HepG2 (cell line): ENCODE data around the gene CLCNKA. TPM values are rescaled to one million over a fixed set of nuclear protein-coding genes. Genes with fewer than 3 reads are reported as not detected.

Experiments
- ATAC-seq: fragments of 200-7000 bp; cut with Tn5 transposase; 3 replicates; pipeline ENCODE4 v1.9.1; 2020; ENCODE audit warnings: mild to moderate bottlenecking, moderate library complexity
- BruUV-seq: library from RNA; stranded (reverse); fragments of 400-500 nt; replicated peaks from 2 replicates; lab custom pipeline; 2021; lab: Mats Ljungman, UMichigan
- CTCF ChIA-PET: fragments of 300-600 bp; formaldehyde crosslinking; extraction: SDS; loops from one replicate; lab custom pipeline; 2021; ENCODE audit warnings: low total read pairs, inconsistent platforms, low intra/inter-chr PET ratio; lab: Yijun Ruan, JAX
- POLR2A ChIA-PET: fragments of 350-600 bp; sonication (Branson Sonifier 250); formaldehyde crosslinking; loops from one replicate; lab custom pipeline; 2020; ENCODE audit warnings: antibody characterized with exemption, inconsistent platforms; lab: Yijun Ruan, JAX
- DNase-seq: peaks from one replicate; pipeline ENCODE4 v3.0.0-alpha.2; 2015; ENCODE audit warnings: low spot score
- FAIRE-seq: peaks from 3 replicates; lab custom pipeline; 2011; peaks lifted over from hg19 to GRCh38; lab: Jason Lieb, UNC
- H2AFZ ChIP-seq: one replicate; pipeline ENCODE4 v1.6.1; 2011; ENCODE audit warnings: low read length, inconsistent platforms
- H3K27ac ChIP-seq: fragments of 300-600 bp; 3 replicates; pipeline ENCODE4 v1.8.0; 2011; ENCODE audit warnings: mixed run types, mild to moderate bottlenecking, mixed read lengths, low read length, inconsistent platforms; ENCODE audit not compliant: insufficient read depth; ENCODE audit errors: extremely low read length
- H3K27me3 ChIP-seq, 2 experiments: fragments of 200-600 bp in 1 of 2; 2 replicates in 1 of 2; 3 replicates in 1 of 2; pipeline versions ENCODE4 v1.6.0 to v1.8.0; 2011; ENCODE audit warnings: low read length in 2 of 2, mild to moderate bottlenecking in 2 of 2, moderate library complexity in 2 of 2, inconsistent platforms in 1 of 2; ENCODE audit not compliant: insufficient read depth in 2 of 2, control insufficient read depth in 1 of 2
- H3K36me3 ChIP-seq, 2 experiments: fragments of 200-600 bp in 1 of 2; replicated peaks in 1 of 2; 2 replicates in 1 of 2; 3 replicates in 1 of 2; pipeline versions ENCODE4 v1.5.1 to v1.8.0; 2011; ENCODE audit warnings: low read length in 2 of 2, inconsistent platforms in 1 of 2; ENCODE audit not compliant: insufficient read depth in 2 of 2, control insufficient read depth in 1 of 2
- H3K4me1 ChIP-seq: 2 replicates; pipeline ENCODE4 v1.5.1; 2012; ENCODE audit warnings: low read length, inconsistent platforms; ENCODE audit not compliant: insufficient read depth
- H3K4me2 ChIP-seq: 2 replicates; pipeline ENCODE4 v1.6.0; 2011; ENCODE audit warnings: low read depth, low read length, inconsistent platforms
- H3K4me3 ChIP-seq, 3 experiments: fragments of 200-600 bp in 1 of 3; sonication (generic), shearing (Covaris generic) in 1 of 3; replicated peaks in 1 of 3; 2 replicates each; pipeline ENCODE4 v1.5.1; 2011 to 2016; ENCODE audit warnings: low read length in 3 of 3, inconsistent platforms in 2 of 3, low read depth in 2 of 3, mild to moderate bottlenecking in 2 of 3, control low read depth in 1 of 3, mixed read lengths in 1 of 3; ENCODE audit not compliant: insufficient read depth in 1 of 3
- H3K79me2 ChIP-seq: one replicate; pipeline ENCODE4 v1.6.1; 2011; ENCODE audit warnings: low read length, inconsistent platforms; ENCODE audit not compliant: insufficient read depth
- H3K9ac ChIP-seq: 2 replicates; pipeline ENCODE4 v1.6.0; 2011; ENCODE audit warnings: mild to moderate bottlenecking, low read depth, low read length, inconsistent platforms; ENCODE audit not compliant: insufficient read depth
- H3K9me3 ChIP-seq: 2 replicates; pipeline ENCODE4 v1.5.1; 2012; ENCODE audit warnings: mild to moderate bottlenecking, low read length
- H4K20me1 ChIP-seq: 2 replicates; pipeline ENCODE4 v1.6.0; 2011; ENCODE audit warnings: inconsistent platforms, mild to moderate bottlenecking, low read length, moderate library complexity; ENCODE audit not compliant: insufficient read depth
- HMG20B ChIP-seq: conservative IDR thresholded peaks from 2 replicates; pipeline ENCODE4 v1.6.1; 2016; ENCODE audit warnings: missing genetic modification reagents, missing compliant biosample characterization
- ZNF282 ChIP-seq: fragments of 450-650 bp; IDR thresholded peaks from 2 replicates; pipeline ENCODE4 v1.6.1; 2018; ENCODE audit not compliant: partially characterized antibody
- ZSCAN21 ChIP-seq: sonication (generic); formaldehyde crosslinking; IDR thresholded peaks from 2 replicates; pipeline ENCODE4 v1.8.0; 2022; ENCODE audit warnings: mild to moderate bottlenecking, missing genetic modification reagents, moderate library complexity, borderline replicate concordance
- WGBS: methylation state at CpG from one replicate; pipeline ENCODE4 v1.1.6; 2017; ENCODE audit warnings: low lambda C conversion rate; 5-methylcytosine and 5-hydroxymethylcytosine counted together
- in situ Hi-C: cut with HindIII; loops from 2 replicates; pipeline ENCODE4 v1.10.0; 2017; ENCODE audit warnings: low pct_unique_long_range_greater_than_20kb; ENCODE audit not compliant: extremely low pct_ligation_motif_present
- intact Hi-C: fragments of 100-400 bp; cut with micrococcal nuclease; formaldehyde crosslinking; loops from one replicate; pipeline ENCODE4 v1.10.0; 2022; ENCODE audit not compliant: unreplicated experiment
- polyA plus RNA-seq, 8 experiments: library from polyadenylated mRNA; depleted of rRNA in 3 of 8; stranded (reverse) in 7 of 8; unstranded in 1 of 8; fragments of >200 nt; fragmentation: Illumina TruSeq in 4 of 8; extraction: Trizol in 4 of 8; gene quantifications; 2 replicates each; pipeline versions ENCODE4 v1.2.1 to v1.2.3, GENCODE V29; 2011 to 2016; ENCODE audit warnings: low read depth in 4 of 8, missing spikeins in 1 of 8, mixed read lengths in 1 of 8; ENCODE audit not compliant: insufficient read depth in 1 of 8
- total RNA-seq, 5 experiments: library from RNA; depleted of rRNA; stranded (reverse); fragments of >200 nt; fragmentation: Illumina TruSeq; extraction: Trizol; gene quantifications; 2 replicates each; pipeline ENCODE4 v1.2.3, GENCODE V29; 2016; ENCODE audit warnings: low read depth in 1 of 5
- TF ChIP-seq, protein P1 (sequence below): sonication (generic); formaldehyde crosslinking; IDR thresholded peaks from 2 replicates; pipeline ENCODE4 v1.8.0; 2022; ENCODE audit warnings: mild to moderate bottlenecking, missing genetic modification reagents, moderate library complexity
- TF ChIP-seq, protein P2 (sequence below): sonication (generic); formaldehyde crosslinking; IDR thresholded peaks from 2 replicates; pipeline ENCODE4 v1.5.1; 2020; ENCODE audit warnings: mild to moderate bottlenecking, missing genetic modification reagents, moderate library complexity

CLCNKA gene
- total and polyA plus RNA-seq, 2 of the 13 experiments (the other 11 are each of a cell fraction or from before 2014, with no cell fraction given), result 0.03 TPM; not detected in 1

DNA sequence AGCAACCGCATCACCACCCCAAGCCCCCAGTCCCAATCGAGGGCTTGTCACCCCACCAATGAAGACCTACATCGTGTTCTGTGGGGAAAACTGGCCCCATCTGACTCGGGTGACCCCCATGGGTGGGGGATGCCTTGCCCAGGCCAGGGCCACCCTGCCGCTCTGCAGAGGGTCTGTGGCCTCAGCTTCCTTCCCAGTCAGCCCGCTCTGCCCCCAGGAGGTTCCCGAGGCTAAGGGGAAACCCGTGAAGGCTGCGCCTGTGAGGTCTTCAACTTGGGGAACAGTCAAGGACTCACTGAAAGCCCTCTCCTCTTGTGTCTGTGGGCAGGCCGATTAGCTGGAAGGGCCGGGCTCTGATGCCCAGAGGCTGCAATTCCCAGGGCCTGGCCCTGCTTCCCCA is 15.8 kb upstream of the CLCNKA start:
- Histone ChIP-seq H2AFZ (no peak overlapping the region), H3K27ac (no peak overlapping the region), H3K9me3 (no peaks in the 10 kb centered on the region), H3K4me3 (no peak overlapping the region), H3K27me3 (no peaks in the 10 kb centered on the region), H3K4me1 (peaks cover 58% of the 10 kb centered on the region), H3K9ac (peak overlapping the region; percentile 8; the same call in 1 of the 2 replicates), H3K4me2 (peak overlapping the region; percentile 90; the same call in 1 of the 2 replicates), H3K79me2 (peaks cover 10% of the 10 kb centered on the region), H3K36me3 (peaks cover 0 to 18% of the 10 kb centered on the region in 2 experiments), H4K20me1 (peaks cover 20% of the 10 kb centered on the region; the same call in 1 of the 2 replicates)
- POLR2A ChIA-PET, result no interaction called here
- no peak for FAIRE-seq
- CTCF ChIA-PET, result no interaction called here
- in situ Hi-C loops (no loop called here), intact Hi-C loops (no loop called here)
- DNase-seq, result no peak
- ATAC-seq, result no peak
- TF ChIP-seq, protein P1, sequence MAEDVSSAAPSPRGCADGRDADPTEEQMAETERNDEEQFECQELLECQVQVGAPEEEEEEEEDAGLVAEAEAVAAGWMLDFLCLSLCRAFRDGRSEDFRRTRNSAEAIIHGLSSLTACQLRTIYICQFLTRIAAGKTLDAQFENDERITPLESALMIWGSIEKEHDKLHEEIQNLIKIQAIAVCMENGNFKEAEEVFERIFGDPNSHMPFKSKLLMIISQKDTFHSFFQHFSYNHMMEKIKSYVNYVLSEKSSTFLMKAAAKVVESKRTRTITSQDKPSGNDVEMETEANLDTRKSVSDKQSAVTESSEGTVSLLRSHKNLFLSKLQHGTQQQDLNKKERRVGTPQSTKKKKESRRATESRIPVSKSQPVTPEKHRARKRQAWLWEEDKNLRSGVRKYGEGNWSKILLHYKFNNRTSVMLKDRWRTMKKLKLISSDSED (CRISPR knock-in tag), result no peak
- TF ChIP-seq ZSCAN21 (CRISPR knock-in tag) (no peak), HMG20B (no peak), ZNF282 (no peak)
- TF ChIP-seq, protein P2, sequence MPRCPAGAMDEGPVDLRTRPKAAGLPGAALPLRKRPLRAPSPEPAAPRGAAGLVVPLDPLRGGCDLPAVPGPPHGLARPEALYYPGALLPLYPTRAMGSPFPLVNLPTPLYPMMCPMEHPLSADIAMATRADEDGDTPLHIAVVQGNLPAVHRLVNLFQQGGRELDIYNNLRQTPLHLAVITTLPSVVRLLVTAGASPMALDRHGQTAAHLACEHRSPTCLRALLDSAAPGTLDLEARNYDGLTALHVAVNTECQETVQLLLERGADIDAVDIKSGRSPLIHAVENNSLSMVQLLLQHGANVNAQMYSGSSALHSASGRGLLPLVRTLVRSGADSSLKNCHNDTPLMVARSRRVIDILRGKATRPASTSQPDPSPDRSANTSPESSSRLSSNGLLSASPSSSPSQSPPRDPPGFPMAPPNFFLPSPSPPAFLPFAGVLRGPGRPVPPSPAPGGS (CRISPR knock-in tag), result no peak
- 89% methylated on average over 5 of the region's 11 CpGs for WGBS
- no TSS peak for BruUV-seq
